Activated CD8-positive, alpha-beta memory T cell treated with anti-CD3 and anti-CD28 coated beads, Interleukin-2, amount 10 ng/mL, durations not matched to agents 7 days and 5 days (primary cell): ENCODE data around the gene POFUT2. TPM values are rescaled to one million over a fixed set of nuclear protein-coding genes. Genes with fewer than 3 reads are reported as not detected.
A peak's percentile ranks its signal among the peaks of the same experiment; 100 is the strongest.
"Not testable (repeated sequence)": the region's sequence is repeated elsewhere in the genome, so short reads cannot be mapped to it uniquely, and the experiment has no call there.

Source experiments
- ATAC-seq: fragments of 150-1000 bp; cut with Tn5 transposase; one replicate; pipeline ENCODE4 v1.10.0; 2021; ENCODE audit warnings: moderate library complexity
- CTCF ChIA-PET: fragments of 350-600 bp; sonication (Branson Sonifier 250); formaldehyde crosslinking; loops from one replicate; lab custom pipeline; 2021; ENCODE audit warnings: antibody characterized with exemption; lab: Charles Lee
- DNase-seq: peaks from one replicate; pipeline ENCODE4 v3.0.0-alpha.2; 2020
- H3K27ac Mint-ChIP-seq: one replicate; pipeline ENCODE4 v1.8.0; 2021; ENCODE audit warnings: mild to moderate bottlenecking, mixed read lengths
- H3K27me3 Mint-ChIP-seq: one replicate; pipeline ENCODE4 v1.8.0; 2021; ENCODE audit warnings: mixed read lengths
- H3K36me3 Mint-ChIP-seq: one replicate; pipeline ENCODE4 v1.8.0; 2021; ENCODE audit warnings: mild to moderate bottlenecking, mixed read lengths
- H3K4me1 Mint-ChIP-seq: one replicate; pipeline ENCODE4 v1.8.0; 2021; ENCODE audit warnings: mixed read lengths
- H3K4me3 Mint-ChIP-seq: one replicate; pipeline ENCODE4 v1.8.0; 2021; ENCODE audit warnings: mild to moderate bottlenecking, moderate library complexity, mixed read lengths
- H3K9me3 Mint-ChIP-seq: one replicate; pipeline ENCODE4 v1.8.0; 2022; ENCODE audit warnings: low read depth, mixed read lengths
- total RNA-seq, 2 experiments: library from RNA; stranded (reverse); gene quantifications; one replicate each; pipeline ENCODE4 v1.2.3, GENCODE V29; 2021

The POFUT2 gene
- total RNA-seq, 2 experiments from 2014 or later: 16.4 to 19.5 TPM

DNA sequence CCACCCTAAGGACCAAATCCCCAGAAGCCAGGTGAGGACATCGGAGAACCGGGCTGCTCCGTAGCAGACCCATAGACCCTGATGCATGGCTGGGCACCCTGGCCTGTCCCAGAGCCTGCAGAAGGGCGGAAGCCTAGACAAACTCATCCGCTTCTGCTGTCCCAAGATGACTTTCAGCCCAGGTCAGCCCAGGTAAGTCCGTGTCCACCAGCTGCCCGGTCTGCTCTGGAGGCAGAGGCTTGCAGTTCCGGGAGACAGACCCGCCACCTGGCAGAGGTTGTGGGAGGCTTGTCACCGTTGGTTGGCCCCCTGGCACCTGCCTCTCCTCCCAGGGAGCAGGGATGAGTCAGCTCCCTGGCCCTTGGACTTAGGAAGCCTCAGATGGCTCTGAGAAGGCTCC, 22.8 kb upstream of the POFUT2 start:
- no peak overlapping the region for H3K27ac Mint-ChIP-seq
- DNase-seq: no peak

DNA sequence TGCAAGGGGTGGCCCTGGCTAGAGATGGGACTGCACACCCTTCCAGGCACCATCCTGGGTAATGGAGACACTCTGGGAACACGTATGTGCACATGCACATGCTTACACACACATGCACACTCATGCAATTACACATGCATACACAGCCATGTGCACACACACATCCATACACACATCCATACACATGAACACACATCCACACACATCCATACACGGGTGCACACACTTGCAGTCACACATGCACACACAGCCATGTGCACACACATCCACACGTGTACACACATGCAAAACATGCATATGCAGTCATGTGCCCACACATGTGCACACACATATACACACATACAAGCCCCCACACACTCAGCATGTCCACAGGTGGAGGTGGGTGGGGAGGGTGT, 22.3 kb upstream of the POFUT2 start:
- CTCF ChIA-PET: interaction anchor here (3.5 kb wide), 1 partner anchor 169 kb away, joined by 19 read pairs; no protein-coding TSS in a partner anchor
- no peak overlapping the region for H3K27ac Mint-ChIP-seq
- no peak overlapping the region for H3K4me3 Mint-ChIP-seq
- no peak for ATAC-seq
- H3K9me3 Mint-ChIP-seq: no peaks in the 10 kb centered on the region
- H3K27me3 Mint-ChIP-seq: peaks cover 19% of the 10 kb centered on the region
- H3K4me1 Mint-ChIP-seq: peaks cover 6% of the 10 kb centered on the region
- DNase-seq: no peak
- no peaks in the 10 kb centered on the region for H3K36me3 Mint-ChIP-seq

More for the DNA sequence above, 22.8 kb upstream of the POFUT2 start:
- no peak for ATAC-seq
- H3K9me3 Mint-ChIP-seq: no peaks in the 10 kb centered on the region
- no peak overlapping the region for H3K4me3 Mint-ChIP-seq
- CTCF ChIA-PET: interaction anchor here (3.5 kb wide), 1 partner anchor 170 kb away, joined by 19 read pairs; no protein-coding TSS in a partner anchor
- H3K4me1 Mint-ChIP-seq: peaks cover 6% of the 10 kb centered on the region
- H3K27me3 Mint-ChIP-seq: peaks cover 23% of the 10 kb centered on the region
- H3K36me3 Mint-ChIP-seq: no peaks in the 10 kb centered on the region

DNA sequence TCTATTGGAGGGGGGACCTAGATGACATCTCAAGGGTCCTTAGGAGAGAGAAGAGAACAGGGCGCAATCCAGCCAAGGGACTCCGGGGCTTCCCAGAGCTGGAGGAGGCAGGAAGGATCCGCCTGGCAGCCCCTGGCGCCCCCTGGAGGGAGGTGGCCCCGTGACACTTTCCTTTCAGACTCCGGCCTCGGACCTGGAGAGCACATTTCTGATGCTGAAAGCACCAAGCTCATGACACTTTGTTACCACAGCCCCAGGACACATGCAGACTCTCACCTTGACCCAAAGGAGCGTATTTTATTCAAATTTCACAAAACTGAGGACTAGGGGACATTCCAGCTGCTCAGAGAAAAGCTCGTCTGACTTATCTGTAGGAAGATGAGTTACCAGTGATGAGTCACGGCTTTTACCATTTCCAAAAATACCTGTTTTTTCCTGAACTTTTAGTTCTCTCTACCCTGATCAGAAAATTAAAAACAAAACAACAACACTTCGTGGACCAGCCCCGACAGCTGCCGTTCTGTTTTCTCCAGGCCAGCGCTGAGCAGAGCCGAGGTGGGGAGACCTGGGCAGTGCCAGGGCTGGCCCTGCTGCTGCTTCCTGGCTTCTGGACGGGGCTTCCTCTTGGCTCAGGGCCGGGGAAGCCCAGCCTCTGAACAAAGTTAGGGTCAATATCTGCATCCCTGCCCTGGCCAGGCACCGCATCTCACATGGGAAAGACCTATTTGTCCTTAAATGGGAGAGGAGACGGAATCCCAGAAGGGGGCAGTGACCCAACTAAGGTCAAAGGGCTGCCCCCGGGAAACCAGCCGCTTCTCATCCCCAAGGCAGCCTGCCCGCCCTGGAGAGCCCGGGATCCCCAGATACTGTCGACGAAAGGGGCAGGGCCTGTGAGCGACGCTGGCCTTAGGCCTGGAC, 21.6 kb upstream of the POFUT2 start:
- Mint-ChIP-seq H3K27me3 (peaks cover 14% of the 10 kb centered on the region), H3K4me1 (peaks cover 10% of the 10 kb centered on the region), H3K9me3 (no peaks in the 10 kb centered on the region), H3K27ac (no peak overlapping the region), H3K36me3 (no peaks in the 10 kb centered on the region), H3K4me3 (no peak overlapping the region)
- ATAC-seq (peak; percentile 56), DNase-seq (peak; percentile 50)
- CTCF ChIA-PET: interaction anchor here (0.6 to 3.5 kb wide), 14 partner anchors 9 to 171 kb away, joined by 3 to 19 read pairs (median 4); partner anchors contain the start of gene POFUT2

DNA sequence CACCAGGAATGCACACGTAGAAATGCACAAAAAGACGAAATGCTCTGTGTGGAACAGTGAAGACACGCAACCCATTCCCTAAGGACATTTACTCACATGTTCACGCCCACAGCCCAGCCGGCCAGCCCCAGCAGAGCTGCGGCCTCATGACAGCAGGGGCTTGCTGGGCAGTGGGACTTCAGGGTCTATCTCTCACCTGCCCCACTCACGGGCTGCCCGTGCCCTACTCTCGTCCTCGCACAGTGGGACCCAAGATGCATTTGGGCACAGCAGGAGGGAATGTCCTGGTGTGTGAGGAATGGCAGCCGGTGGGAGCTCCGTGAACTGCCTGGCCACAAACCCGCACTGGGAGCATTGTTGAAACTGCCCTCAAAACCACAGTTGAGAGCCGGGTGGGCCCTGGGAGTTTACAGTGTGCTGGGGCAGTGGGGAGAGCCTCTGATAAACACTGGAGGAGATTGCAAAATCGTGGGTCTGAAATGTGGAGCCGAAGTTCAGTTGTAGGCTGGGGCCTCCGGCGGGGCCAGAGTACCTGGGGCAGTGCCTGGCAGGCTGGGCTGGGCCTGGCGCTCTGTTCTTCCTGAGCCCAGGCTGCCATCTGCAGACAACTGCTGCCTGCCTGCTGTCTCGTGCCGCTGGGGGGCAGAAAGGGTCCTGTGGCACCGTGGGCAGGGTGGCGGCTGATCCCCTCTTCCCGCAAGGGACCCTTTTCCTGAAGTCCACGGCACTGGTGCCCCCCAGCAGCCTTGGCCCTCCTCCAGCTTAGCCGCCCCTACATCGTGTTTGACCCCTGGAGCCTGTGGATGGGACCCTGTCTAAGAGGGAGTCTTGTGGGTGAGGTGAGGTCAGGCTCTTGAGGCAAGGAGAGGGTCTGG, 20.7 kb upstream of the POFUT2 start:
- Mint-ChIP-seq H3K27ac (no peak overlapping the region), H3K4me1 (peaks cover 10% of the 10 kb centered on the region), H3K27me3 (peaks cover 11% of the 10 kb centered on the region), H3K36me3 (no peaks in the 10 kb centered on the region), H3K9me3 (no peaks in the 10 kb centered on the region), H3K4me3 (no peak overlapping the region)
- CTCF ChIA-PET: interaction anchor here (0.6 to 3.5 kb wide), 12 partner anchors 8 to 171 kb away, joined by 3 to 19 read pairs (median 4); no protein-coding TSS in a partner anchor
- DNase-seq (no peak), ATAC-seq (peak; percentile 34)

DNA sequence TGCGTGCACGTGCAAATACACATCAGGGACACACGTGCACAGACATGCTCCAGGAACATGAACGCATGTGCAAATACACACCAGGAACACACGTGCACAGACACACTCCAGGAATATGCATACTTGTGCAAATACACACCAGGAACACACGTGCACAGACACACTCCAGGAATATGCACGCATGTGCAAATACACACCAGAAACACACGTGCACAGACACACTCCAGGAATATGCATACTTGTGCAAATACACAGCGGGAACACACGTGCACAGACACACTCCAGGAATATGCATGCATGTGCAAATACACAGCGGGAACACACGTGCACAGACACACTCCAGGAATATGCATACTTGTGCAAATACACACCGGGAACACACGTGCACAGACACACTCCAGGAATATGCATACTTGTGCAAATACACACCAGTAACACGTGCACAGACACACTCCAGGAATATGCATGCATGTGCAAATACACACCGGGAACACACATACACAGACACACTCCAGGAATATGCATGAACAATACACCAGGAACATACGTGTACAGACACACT, 20.0 kb upstream of the POFUT2 start:
- peaks cover 10% of the 10 kb centered on the region for H3K4me1 Mint-ChIP-seq
- not testable (repeated sequence) for H3K4me3 Mint-ChIP-seq, H3K27ac Mint-ChIP-seq, ATAC-seq, H3K9me3 Mint-ChIP-seq, H3K36me3 Mint-ChIP-seq, DNase-seq, H3K27me3 Mint-ChIP-seq
- CTCF ChIA-PET: interaction anchor here (1.8 to 3.5 kb wide), 2 partner anchors 15 to 167 kb away, joined by 13 to 19 read pairs; no protein-coding TSS in a partner anchor

DNA sequence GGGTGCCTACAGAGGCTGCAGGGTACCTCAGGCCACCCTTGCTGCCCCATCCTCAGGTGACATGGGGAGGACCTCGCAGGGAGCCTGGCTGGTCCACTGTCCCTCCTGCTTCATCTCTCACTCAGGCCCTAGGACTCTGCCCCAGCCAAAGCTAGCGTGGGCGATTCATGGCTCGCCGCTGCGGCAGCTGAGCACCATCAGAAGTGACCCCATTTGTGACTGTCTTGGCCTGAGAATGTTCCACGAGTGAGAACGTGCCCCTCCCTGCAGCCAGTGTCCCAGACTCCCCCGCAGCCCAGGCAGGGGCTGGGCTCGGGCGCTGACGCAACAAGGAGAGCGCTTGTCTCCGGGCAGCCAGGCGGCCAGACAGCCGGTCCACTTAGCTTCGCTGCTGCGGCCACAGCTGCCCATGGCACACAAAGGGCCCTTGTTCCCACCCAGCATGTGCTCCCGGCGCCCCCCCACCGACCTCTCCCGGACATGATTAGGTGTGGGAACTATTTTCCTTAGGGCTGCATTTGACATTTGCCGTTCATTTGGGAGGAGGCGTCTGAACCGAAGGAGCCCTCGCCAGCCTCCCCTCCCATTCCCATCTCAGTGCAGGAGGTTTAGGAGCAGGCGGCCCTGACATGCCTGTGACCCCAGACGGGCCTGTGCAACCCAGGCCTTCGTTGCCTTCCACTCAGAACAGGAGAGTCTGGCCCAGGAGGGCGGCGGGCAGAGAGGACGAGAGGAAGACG, 19.3 kb upstream of the POFUT2 start:
- no peaks in the 10 kb centered on the region for H3K9me3 Mint-ChIP-seq
- CTCF ChIA-PET: interaction anchor here (2.0 kb wide), 1 partner anchor 167 kb away, joined by 8 read pairs; no protein-coding TSS in a partner anchor
- DNase-seq: no peak

DNA sequence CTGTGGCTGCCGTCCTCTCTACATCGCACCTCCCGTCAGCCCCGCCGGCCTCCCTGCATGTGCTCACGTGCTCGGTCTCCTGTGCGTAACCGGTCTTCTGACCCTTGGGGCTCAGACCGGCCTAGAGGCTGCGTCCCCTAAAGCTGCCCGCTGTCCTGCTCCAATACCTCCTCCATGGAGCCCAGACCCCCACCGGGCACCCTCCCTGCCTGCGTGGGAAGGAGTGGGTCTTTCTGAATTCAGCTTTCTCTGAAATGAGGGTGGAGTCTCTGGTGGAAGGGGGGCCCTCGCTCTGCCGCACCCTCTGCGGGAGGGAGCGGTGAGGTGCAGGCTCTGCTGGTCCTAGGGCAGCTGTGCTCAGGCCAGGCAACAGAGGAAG, 18.7 kb upstream of the POFUT2 start:
- Mint-ChIP-seq H3K9me3 (no peaks in the 10 kb centered on the region), H3K27ac (no peak overlapping the region), H3K4me1 (peaks cover 10% of the 10 kb centered on the region), H3K27me3 (peaks cover 4% of the 10 kb centered on the region), H3K36me3 (no peaks in the 10 kb centered on the region), H3K4me3 (no peak overlapping the region)
- ATAC-seq (no peak), DNase-seq (no peak)
- CTCF ChIA-PET: interaction anchor here (2.0 kb wide), 1 partner anchor 166 kb away, joined by 8 read pairs; no protein-coding TSS in a partner anchor

More for the DNA sequence above, 19.3 kb upstream of the POFUT2 start:
- ATAC-seq: no peak
- H3K36me3 Mint-ChIP-seq: no peaks in the 10 kb centered on the region
- H3K4me1 Mint-ChIP-seq: peaks cover 10% of the 10 kb centered on the region
- H3K4me3 Mint-ChIP-seq: no peak overlapping the region
- H3K27ac Mint-ChIP-seq: no peak overlapping the region
- peaks cover 4% of the 10 kb centered on the region for H3K27me3 Mint-ChIP-seq

DNA sequence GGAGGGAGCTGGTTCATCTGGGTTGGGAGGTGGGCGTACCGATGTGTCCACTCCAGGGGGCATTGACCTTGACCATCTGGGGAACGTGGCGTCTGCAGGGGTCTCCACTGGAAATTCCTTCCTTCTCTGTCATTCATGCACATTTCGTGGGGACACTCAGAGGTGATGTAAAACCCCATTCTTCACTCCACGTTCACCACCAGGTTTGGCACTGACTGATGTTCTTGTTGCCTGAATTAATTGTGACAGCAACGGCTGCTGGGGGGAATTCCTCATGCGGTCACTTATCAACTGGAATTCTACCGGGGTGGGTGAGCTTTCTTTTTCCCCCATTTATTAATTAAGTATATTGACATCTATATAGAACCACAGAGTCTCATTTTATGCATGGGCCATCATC, 18.1 kb upstream of the POFUT2 start:
- ATAC-seq: no peak
- peaks cover 10% of the 10 kb centered on the region for H3K4me1 Mint-ChIP-seq
- no peak overlapping the region for H3K27ac Mint-ChIP-seq
- H3K27me3 Mint-ChIP-seq: peaks cover 4% of the 10 kb centered on the region
- CTCF ChIA-PET: interaction anchor here (0.7 to 2.0 kb wide), 2 partner anchors 13 to 165 kb away, joined by 3 to 8 read pairs; no protein-coding TSS in a partner anchor
- no peak for DNase-seq
- no peak overlapping the region for H3K4me3 Mint-ChIP-seq
- no peaks in the 10 kb centered on the region for H3K36me3 Mint-ChIP-seq
- no peaks in the 10 kb centered on the region for H3K9me3 Mint-ChIP-seq

DNA sequence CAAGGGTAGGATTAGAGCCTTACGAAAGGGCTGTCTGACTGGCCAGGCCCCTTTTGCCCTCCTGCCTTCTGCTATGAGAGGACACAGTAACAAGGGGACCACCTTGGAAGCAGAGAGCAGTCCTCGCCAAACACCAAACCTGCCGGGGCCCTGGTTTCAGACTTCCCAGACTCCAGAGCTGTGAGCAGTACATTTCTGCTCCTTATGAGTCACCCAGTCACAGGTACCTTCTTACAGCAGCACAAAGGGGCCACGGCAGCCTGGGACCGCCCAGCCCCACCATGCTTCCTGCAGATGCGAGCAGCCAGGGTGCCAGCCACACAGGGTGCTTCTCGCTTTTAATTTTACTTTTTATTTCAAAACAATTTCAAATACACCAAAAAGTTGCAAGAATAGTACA, 17.2 kb upstream of the POFUT2 start:
- Mint-ChIP-seq H3K27ac (no peak overlapping the region), H3K4me3 (no peak overlapping the region), H3K9me3 (no peaks in the 10 kb centered on the region), H3K36me3 (no peaks in the 10 kb centered on the region), H3K4me1 (peaks cover 10% of the 10 kb centered on the region), H3K27me3 (peaks cover 4% of the 10 kb centered on the region)
- ATAC-seq (peak; percentile 50), DNase-seq (no peak)
- CTCF ChIA-PET: interaction anchor here (2.0 kb wide), 1 partner anchor 165 kb away, joined by 8 read pairs; no protein-coding TSS in a partner anchor

DNA sequence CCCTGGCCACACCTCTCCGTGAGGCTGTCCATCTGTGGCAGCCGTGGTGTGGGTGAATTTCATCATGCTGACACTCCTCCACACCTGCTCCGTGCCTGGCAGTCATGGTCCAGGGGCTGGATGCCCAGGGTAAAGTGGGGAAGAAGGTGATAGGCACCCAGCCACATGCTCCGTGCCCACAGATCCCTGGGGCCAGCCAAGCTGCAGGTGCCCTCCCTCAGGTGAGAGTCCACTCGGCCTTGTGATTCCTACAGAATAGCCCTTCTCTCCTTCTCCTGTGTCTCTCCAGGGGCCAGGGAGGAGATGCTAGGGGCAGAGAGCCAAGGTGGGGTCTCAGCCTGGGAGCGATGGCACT, 16.8 kb upstream of the POFUT2 start:
- no peak overlapping the region for H3K27ac Mint-ChIP-seq
- no peak for DNase-seq
- peaks cover 4% of the 10 kb centered on the region for H3K27me3 Mint-ChIP-seq
- no peak for ATAC-seq
- H3K9me3 Mint-ChIP-seq: no peaks in the 10 kb centered on the region
- no peaks in the 10 kb centered on the region for H3K36me3 Mint-ChIP-seq
- peaks cover 10% of the 10 kb centered on the region for H3K4me1 Mint-ChIP-seq
- CTCF ChIA-PET: no interaction called here
- H3K4me3 Mint-ChIP-seq: no peak overlapping the region

DNA sequence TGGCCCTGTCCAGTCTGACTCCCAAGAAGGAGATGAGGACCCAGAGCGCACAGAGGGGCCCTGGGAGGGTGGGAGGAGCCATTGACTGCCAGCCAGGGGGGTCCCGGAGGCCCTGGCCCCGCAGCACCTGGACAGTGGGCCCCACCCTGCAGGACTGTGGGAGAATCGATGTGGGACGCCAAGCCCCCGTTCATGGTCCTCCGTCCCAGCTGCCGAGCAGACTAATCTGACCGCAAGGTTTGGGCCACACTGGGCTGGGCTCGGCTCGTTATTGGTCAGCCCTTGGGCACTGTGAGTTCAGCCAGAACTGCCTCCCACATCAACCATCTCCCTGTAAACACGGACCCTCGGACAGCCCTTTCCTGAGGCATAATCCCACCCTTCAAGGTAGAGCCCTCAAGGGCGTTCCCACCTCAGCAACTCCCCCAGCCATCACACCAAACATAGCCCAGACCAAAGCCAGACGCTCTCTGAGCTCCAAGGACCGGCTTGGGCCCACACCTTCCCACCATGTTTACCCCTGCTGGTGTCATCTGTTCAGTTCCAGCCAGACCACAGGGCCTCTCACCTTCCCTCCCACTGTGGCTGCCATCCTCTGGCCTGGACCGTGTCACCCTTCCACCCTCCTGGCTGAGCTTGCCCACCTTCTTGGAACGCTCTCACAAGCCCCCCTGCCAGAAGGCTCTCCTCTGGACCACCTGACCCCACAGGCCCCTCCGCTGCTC, 16.2 kb upstream of the POFUT2 start:
- CTCF ChIA-PET: no interaction called here
- no peak for DNase-seq

More for the DNA sequence above, 16.2 kb upstream of the POFUT2 start:
- Mint-ChIP-seq H3K36me3 (no peaks in the 10 kb centered on the region), H3K9me3 (no peaks in the 10 kb centered on the region), H3K27ac (no peak overlapping the region), H3K4me1 (peaks cover 7% of the 10 kb centered on the region), H3K27me3 (peaks cover 5% of the 10 kb centered on the region), H3K4me3 (no peak overlapping the region)
- ATAC-seq: no peak
